ENCODE results near the gene LTK. TPM values are rescaled to one million over a fixed set of nuclear protein-coding genes. Genes with fewer than 3 reads are reported as not detected.

Gene LTK
- total RNA-seq, 1 experiment from 2014 or later, result 0.07 TPM

DNA sequence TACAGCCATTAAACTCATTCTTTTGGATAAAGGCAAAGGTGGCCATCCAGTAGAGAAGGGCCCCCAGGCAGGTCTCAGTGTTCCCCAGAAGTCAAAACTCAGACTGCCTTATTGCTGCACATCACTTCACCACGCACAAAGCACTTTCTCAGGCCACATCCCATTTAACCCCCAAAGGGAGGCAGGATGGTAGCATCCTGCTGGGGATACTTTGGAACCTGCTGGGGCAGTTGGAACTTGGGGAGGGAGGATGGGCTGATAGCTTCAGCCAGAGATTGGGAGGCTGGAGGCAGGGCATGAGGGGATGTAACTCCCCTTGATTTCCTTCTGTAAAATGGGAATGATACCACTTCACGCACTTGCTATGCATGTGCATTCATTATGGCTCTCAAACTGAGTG lies 15.0 kb downstream of the LTK start:
- Histone ChIP-seq H3K79me2 (ENCODE audit: low read length) (no peaks in the 10 kb centered on the region), H3K4me1 (ENCODE audit: insufficient read depth, low read length) (peaks cover 5% of the 10 kb centered on the region; the same call in 1 of the 2 replicates), H2AFZ (ENCODE audit: low read length) (no peak overlapping the region), H3K27me3 (ENCODE audit: low read length) (no peaks in the 10 kb centered on the region), H3K4me2 (ENCODE audit: low read length) (no peak overlapping the region), H3K9me3 (ENCODE audit: low read length) (no peaks in the 10 kb centered on the region), H3F3A (ENCODE audit: low read length, unreplicated experiment) (no peaks in the 10 kb centered on the region), H3K36me3 (ENCODE audit: low read depth, low read length) (no peaks in the 10 kb centered on the region), H4K20me1 (ENCODE audit: low read length) (no peaks in the 10 kb centered on the region), H3K4me3 (ENCODE audit: low read length) (no peak overlapping the region), H3K9ac (ENCODE audit: low read length) (no peak overlapping the region), H3K27ac (ENCODE audit: low read length) (no peak overlapping the region), H3K9me2 (replicated peaks; ENCODE audit: low read length) (no peaks in the 10 kb centered on the region)
- CTCF ChIA-PET, result no interaction called here
- TF ChIP-seq EZH2 (IDR thresholded peaks at IDR 0.05; ENCODE audit: low read length, unreplicated experiment), result no peak
- TF ChIP-seq EZH2phosphoT487 (IDR thresholded peaks at IDR 0.05; ENCODE audit: borderline replicate concordance, low read length), result no peak
- TF ChIP-seq, protein P1, sequence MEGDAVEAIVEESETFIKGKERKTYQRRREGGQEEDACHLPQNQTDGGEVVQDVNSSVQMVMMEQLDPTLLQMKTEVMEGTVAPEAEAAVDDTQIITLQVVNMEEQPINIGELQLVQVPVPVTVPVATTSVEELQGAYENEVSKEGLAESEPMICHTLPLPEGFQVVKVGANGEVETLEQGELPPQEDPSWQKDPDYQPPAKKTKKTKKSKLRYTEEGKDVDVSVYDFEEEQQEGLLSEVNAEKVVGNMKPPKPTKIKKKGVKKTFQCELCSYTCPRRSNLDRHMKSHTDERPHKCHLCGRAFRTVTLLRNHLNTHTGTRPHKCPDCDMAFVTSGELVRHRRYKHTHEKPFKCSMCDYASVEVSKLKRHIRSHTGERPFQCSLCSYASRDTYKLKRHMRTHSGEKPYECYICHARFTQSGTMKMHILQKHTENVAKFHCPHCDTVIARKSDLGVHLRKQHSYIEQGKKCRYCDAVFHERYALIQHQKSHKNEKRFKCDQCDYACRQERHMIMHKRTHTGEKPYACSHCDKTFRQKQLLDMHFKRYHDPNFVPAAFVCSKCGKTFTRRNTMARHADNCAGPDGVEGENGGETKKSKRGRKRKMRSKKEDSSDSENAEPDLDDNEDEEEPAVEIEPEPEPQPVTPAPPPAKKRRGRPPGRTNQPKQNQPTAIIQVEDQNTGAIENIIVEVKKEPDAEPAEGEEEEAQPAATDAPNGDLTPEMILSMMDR (conservative IDR thresholded peaks at IDR 0.05; ENCODE audit: low read depth, low read length), result no peak
- no TSS peak for BruUV-seq (replicated peaks)
- ATAC-seq (no peak), DNase-seq (no peak)
- intact Hi-C loops (cut with micrococcal nuclease), result loop anchor here (10.0 kb wide), 1 partner anchor 46 kb away; the partner anchor contains the start of gene RPAP1
- POLR2A ChIA-PET (ENCODE audit: unreplicated experiment), result interaction anchor here (0.6 kb wide), 1 partner anchor 46 kb away, joined by 5 read pairs; no protein-coding TSS in a partner anchor

DNA sequence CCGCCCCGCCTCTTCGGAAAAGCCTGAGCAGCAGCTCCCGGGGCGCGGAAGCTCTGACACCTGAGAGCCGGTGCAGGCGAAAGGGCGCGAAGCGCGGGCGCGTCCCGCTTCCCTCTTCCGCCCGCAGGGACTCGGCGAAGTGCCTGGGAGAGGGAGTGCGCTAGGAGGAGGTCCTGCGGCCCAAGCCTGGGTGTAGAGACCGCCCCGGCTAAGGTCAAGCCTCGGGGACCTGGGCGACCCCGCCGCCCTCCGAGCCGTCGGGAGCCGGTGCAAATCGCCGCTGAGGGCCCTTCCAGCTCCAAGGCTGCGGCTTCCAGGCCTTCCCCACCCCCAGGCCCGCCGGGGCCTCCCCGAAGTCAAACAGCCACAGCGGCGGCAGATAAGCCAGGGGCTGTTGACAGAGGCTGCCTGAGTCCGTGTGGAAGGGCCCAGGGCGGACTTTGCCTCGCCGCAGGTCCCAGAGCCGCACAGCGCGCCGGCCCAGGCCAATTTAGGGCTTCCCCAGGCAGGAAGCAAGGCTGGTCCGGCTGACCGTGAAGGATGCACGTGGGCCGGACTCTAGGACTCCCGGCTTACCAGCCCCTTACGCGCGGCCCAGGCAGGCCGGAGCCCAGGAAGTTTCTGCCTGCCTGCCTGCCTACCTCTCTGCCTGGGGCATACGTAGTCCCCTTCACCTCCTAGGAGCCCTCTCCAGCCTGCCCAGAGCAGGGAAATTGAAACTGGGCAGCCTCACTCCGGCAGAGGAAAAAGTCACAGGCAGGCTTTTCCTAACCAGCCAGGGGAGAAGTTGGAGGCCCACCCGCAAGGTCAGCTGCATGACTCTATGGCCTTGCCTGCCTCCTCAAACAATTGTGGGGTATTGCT lies 17.7 kb downstream of the LTK start:
- TF ChIP-seq EZH2 (IDR thresholded peaks at IDR 0.05; ENCODE audit: low read length, unreplicated experiment) (no peak), EZH2phosphoT487 (IDR thresholded peaks at IDR 0.05; ENCODE audit: borderline replicate concordance, low read length) (no peak)
- TF ChIP-seq, protein P1 (conservative IDR thresholded peaks at IDR 0.05; ENCODE audit: low read depth, low read length), result no peak
- intact Hi-C loops (cut with micrococcal nuclease), result loop anchor here (10.0 kb wide), 1 partner anchor 49 kb away; the partner anchor contains the start of gene RPAP1
- no TSS peak for BruUV-seq (replicated peaks)
- Histone ChIP-seq H3K4me2 (ENCODE audit: low read length) (no peak overlapping the region), H3K79me2 (ENCODE audit: low read length) (no peaks in the 10 kb centered on the region), H3K36me3 (ENCODE audit: low read depth, low read length) (no peaks in the 10 kb centered on the region), H3K27me3 (ENCODE audit: low read length) (no peaks in the 10 kb centered on the region), H3K9me2 (replicated peaks; ENCODE audit: low read length) (no peaks in the 10 kb centered on the region), H2AFZ (ENCODE audit: low read length) (no peak overlapping the region), H3K9me3 (ENCODE audit: low read length) (no peaks in the 10 kb centered on the region), H3K9ac (ENCODE audit: low read length) (no peak overlapping the region), H3K27ac (ENCODE audit: low read length) (no peak overlapping the region), H3K4me3 (ENCODE audit: low read length) (no peak overlapping the region), H3K4me1 (ENCODE audit: insufficient read depth, low read length) (peaks cover 27% of the 10 kb centered on the region), H3F3A (ENCODE audit: low read length, unreplicated experiment) (no peaks in the 10 kb centered on the region), H4K20me1 (ENCODE audit: low read length) (no peaks in the 10 kb centered on the region)
- DNase-seq (no peak), ATAC-seq (no peak)
- CTCF ChIA-PET, result no interaction called here
- POLR2A ChIA-PET (ENCODE audit: unreplicated experiment), result no interaction called here

All from PC-3 (cell line).